Stimulated activated CD8-positive, alpha-beta memory T cell treated with anti-CD3 and anti-CD28 coated beads, Interleukin-12 subunit alpha, Interleukin-12 subunit beta, amount 100 ng/mL, for 24 hours (primary cell): Measurements from ENCODE around the gene WTIP.
"Not testable (repeated sequence)": the region's sequence is repeated elsewhere in the genome, so short reads cannot be mapped to it uniquely, and the experiment has no call there.

Experiments used
- DNase-seq: peaks from one replicate; pipeline ENCODE4 v3.0.0-alpha.2; 2020; ENCODE audit errors: extremely low read depth

WTIP gene

DNA sequence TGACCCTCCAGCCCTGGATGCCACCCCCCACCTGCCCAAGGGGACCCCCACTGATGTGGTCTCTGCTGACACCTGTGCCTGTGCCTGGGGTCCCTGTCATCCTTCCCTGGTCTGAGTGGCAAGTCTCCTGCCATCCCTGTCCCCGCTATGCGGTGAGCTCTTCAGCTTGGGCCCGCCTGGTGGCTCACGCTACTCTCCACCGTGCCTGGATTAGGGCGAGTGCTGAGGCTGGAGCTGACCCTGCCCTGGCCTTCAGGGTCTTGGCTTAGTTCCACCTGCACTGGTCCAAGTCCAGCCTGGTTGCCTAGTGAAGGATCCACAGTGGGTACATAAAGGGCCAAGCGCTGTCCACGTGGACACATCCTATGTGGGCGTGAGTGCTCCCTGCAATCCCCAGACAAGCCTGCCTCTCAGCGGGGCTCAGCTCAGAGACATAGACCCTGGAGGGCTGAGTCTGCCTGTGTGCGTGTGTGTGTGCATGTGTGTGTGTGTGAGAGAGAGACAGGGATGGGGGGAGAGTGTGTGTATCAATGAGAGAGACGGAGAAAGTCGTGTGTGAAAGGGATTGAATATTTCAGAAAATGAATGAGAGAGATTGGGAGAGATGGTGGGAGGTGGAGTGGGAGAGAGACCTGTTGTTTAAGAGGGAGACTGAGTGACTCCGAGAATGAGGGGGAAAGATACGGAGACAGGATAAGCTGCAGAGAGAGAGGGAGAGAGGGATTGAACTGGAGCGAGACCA, 22.1 kb downstream of the WTIP start:
- DNase-seq = no peak

DNA sequence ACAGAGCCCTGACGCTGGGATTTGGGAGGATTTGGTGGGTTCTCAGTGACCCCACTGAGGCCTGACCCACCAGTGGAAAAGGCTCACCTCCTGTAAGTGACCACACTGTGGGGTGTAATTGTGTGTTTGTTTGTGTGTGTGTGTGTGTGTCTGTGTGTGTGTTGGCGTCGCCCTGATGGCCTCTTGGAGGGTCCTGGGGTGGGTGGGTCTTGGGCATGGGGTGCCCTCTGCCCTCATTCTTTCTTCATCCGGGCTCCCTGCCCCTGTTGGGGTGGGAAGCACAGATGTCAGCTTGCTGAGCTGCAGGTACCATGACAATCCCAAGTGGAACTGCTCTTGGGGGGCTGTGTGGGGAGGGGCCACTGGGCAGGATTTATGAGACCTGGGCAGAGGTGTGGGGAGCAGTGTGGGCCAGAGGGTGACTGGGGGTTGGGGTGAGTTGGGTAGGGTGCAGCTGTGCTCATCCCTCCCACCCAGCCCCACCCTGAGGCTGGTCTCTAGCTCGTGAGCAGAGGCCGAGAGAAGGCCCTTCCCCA, 22.8 kb downstream of the WTIP start:
- no peak for DNase-seq

GRCh38 chr19:34504809-34505291, 23.3 kb downstream of the WTIP start:
- DNase-seq = no peak

- no peak for DNase-seq
Measured at GRCh38 chr19:34505321-34506025, 23.9 kb downstream of the WTIP start.

DNA sequence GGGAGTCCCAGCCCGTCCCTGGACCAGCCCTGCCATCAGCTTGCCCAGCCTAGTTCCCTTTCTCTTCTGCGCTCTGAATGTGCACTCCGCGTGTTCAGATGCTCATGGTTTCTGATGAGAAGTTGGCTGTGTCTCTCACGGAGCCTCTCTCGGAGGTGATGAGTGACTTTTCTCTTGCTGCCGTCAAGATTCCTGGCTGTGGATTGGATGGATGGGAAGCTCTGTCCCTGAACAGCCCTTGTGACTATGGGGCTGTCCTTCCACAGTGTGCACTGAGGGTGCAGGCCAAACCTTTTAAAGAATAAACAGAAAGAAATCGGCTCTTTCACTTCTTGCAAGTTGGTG, 24.4 kb downstream of the WTIP start:
- DNase-seq = no peak

- DNase-seq = no peak
Measured at GRCh38 chr19:34507414-34508067, 26.0 kb downstream of the WTIP start.

DNA sequence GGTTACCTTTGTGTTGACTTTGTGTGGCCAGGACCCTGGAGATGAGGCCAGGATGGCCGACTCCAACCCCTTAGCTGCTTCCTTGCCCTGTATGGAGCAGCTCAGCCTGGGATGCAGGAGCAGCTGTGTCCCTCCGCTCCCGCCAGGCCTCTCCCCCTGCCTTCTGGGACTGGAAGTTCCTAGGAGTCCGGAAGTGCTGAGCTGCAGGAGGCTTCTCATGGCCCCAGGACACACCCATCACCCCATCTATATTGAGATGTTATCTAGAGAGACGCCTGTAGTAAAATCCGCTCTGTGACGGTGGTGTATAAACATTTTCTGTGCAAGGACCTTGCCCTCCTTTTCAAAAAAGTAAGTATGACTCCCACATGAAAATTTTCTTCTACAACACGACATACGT, 27.0 kb downstream of the WTIP start:
- DNase-seq = no peak

DNA sequence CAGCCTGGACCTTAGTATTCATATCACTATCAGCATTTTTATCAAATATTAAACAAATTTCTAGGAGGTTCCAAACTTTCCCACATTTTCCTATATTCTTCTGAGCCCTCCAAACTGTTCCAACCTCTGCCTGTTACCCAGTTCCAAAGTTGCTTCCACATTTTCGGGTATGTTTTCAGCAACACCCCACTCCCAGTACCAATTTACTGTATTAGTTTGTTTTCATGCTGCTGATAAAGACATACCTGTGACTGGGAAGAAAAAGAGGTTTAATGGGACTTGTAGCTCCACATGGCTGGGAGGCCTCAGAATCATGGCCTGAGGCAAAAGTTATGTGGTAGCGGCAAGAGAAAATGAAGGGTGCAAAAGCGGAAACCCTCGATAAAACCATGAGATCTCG, 29.3 kb downstream of the WTIP start:
- not testable (repeated sequence) for DNase-seq

DNA sequence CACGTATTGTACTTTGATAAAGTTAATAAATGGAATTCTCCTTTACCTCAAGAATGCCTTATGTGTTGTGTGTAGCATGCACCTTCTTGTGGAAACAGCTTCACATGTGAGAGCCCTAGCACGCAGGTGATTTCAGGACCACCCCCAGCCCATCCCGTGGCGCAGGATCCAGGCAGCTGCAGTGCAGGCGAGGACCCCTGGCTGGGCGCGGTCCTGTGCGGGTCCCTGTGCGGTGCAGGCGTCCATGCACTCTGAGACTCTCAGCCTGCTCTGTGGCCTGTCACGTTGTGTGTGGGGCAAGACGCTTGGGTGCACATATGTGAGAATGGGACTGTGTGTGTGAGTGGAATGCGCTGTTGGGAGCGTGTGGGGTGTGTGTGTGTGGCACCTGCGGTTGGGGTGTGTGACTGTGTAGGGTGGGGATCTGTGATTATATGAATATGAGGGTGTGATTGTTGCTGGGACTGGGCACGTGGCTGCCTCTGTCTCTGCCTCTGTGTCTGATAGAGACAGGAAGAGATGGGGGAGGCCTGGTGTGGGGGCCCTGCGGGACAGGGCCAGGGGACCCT, 30.8 kb downstream of the WTIP start:
- DNase-seq = no peak

- DNase-seq = no peak
Measured at GRCh38 chr19:34513767-34514166, 32.2 kb downstream of the WTIP start.

GRCh38 chr19:34519602-34520001, 38.0 kb downstream of the WTIP start:
- no peak for DNase-seq

GRCh38 chr19:34523408-34523807, 41.9 kb downstream of the WTIP start:
- DNase-seq = no peak

- no peak for DNase-seq
Measured at GRCh38 chr19:34525001-34525400, 43.4 kb downstream of the WTIP start.

- no peak for DNase-seq
Measured at GRCh38 chr19:34534206-34534605, 52.6 kb downstream of the WTIP start.

GRCh38 chr19:34539396-34539795, 57.8 kb downstream of the WTIP start:
- no peak for DNase-seq

GRCh38 chr19:34540811-34541557, 59.4 kb downstream of the WTIP start:
- DNase-seq = no peak

- no peak for DNase-seq
Measured at GRCh38 chr19:34549833-34550232, 68.3 kb downstream of the WTIP start.

DNA sequence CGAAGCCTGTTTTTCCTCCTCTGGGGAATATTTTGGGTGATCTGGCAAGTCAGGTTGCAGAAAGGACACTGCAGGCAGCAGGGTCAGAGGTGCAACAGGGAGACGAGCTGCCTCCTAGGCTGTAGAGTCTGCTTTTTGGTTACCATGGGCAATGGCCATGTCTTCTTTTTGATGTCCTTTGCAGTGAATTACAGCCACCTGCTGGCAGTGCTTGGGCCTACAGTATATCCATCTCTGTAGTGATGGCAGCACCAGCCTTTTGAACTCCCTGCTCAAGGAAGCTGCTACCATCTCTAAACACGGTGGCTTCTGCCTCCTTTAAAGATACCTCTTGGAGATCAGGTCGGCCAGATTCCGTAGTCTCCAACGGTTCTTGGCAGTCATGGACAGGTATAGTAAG, 73.9 kb downstream of the WTIP start:
- no peak for DNase-seq

DNA sequence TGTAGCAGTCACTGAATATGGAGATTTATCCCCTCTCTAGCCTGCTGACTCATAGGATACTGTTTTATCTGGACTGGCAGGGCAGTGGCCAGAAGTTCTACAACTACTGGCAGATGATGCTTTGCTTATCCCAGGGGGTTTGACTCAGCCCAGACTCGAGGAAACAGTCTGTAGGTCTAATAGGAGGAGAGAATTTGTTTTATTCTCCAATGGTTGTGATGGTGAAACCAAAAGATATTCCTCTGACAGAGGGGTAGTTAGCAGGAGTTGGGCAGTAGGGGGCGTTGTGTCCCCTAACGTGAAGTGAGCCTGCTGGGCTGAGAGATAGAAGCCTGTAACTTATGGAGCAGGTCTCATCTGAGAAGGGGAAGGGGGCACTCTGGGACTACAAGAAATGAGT, 74.9 kb downstream of the WTIP start:
- no peak for DNase-seq

DNA sequence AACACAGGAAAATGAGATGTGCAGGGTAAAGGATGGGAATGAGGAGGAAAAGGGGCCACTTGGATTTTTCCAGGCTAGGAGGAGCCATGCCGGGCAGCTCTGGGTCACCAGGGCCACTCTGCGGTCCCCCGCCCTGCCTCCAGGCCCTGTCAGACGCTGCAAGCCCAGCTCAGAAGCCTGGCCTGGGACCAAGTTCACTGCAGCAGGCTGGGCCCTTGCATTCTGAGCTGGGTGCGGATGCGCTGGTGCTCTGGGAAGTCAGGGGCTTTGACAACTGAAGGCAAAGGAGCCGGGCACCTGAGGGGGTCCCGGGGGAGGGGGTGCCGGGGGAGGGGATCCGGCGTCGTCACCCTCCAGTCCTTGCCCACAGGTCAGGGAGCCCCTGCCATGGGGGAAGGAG, 77.5 kb downstream of the WTIP start:
- DNase-seq = no peak

DNA sequence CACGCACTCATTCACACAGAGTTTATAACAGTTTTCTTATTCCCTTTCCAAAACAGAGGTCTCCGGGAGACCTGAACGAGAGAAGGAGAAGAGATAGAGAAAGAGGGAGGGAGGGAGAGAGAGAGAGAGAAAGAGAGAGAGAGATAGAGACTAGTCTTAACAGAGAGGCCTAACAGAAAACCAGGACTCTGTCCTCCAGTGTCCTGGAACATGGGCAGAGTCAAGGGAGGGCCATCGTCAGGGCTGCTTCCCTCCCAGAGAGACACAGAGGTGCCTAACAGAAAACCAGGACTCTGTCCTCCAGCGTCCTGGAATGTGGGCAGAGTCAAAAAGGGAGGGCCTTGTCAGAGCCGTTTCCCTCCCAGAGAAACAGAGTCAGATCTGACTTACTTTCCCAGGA, 78.7 kb downstream of the WTIP start:
- DNase-seq = no peak
